Fibroblast of lung (primary cell): ENCODE data around the gene BTRC. TPM values are rescaled to one million over a fixed set of nuclear protein-coding genes. Genes with fewer than 3 reads are reported as not detected.

Source experiments
- DNase-seq, 2 donors: peaks; one replicate each; pipeline versions ENCODE4 v3.0.0 to v3.0.0-alpha.2; 2010; ENCODE audit warnings: low read depth in 2 of 2
- H2AFZ ChIP-seq: 2 replicates; pipeline ENCODE4 v1.5.1; 2012; ENCODE audit warnings: low read length, control low read depth, inconsistent platforms
- H3K27ac ChIP-seq: 2 replicates; pipeline ENCODE4 v1.5.1; 2011; ENCODE audit warnings: low read length, control low read depth; ENCODE audit not compliant: insufficient read depth
- H3K27me3 ChIP-seq: 2 replicates; pipeline ENCODE4 v1.5.1; 2011; ENCODE audit warnings: mild to moderate bottlenecking, low read length; ENCODE audit not compliant: control insufficient read depth, insufficient read depth
- H3K36me3 ChIP-seq: 2 replicates; pipeline ENCODE4 v1.5.1; 2011; ENCODE audit warnings: low read length; ENCODE audit not compliant: control insufficient read depth, insufficient read depth
- H3K4me1 ChIP-seq: 2 replicates; pipeline ENCODE4 v1.5.1; 2011; ENCODE audit warnings: low read length; ENCODE audit not compliant: control insufficient read depth, insufficient read depth; ENCODE audit errors: extremely low read depth
- H3K4me2 ChIP-seq: 2 replicates; pipeline ENCODE4 v1.5.1; 2011; ENCODE audit warnings: low read length, control low read depth; ENCODE audit not compliant: insufficient read depth; ENCODE audit errors: extremely low read depth
- H3K4me3 ChIP-seq, 4 experiments: fragments of 200-600 bp in 1 of 4; sonication (generic) in 1 of 4; replicated peaks in 1 of 4; 2 replicates each; pipeline ENCODE4 v1.5.1; 2011 to 2016; ENCODE audit warnings: low read length in 4 of 4, low read depth in 3 of 4, mild to moderate bottlenecking in 3 of 4, control low read depth in 2 of 4, inconsistent platforms in 1 of 4, mixed read lengths in 1 of 4; ENCODE audit not compliant: insufficient read depth in 1 of 4; ENCODE audit errors: control extremely low read depth in 1 of 4
- H3K79me2 ChIP-seq: 2 replicates; pipeline ENCODE4 v1.5.1; 2012; ENCODE audit warnings: mild to moderate bottlenecking, low read length, inconsistent platforms; ENCODE audit not compliant: control insufficient read depth, insufficient read depth
- H3K9ac ChIP-seq: 2 replicates; pipeline ENCODE4 v1.5.1; 2011; ENCODE audit warnings: mild to moderate bottlenecking, low read length, control low read depth; ENCODE audit not compliant: insufficient read depth
- H3K9me3 ChIP-seq: 2 replicates; pipeline ENCODE4 v1.5.1; 2012; ENCODE audit warnings: low read depth, low read length; ENCODE audit not compliant: control insufficient read depth, insufficient read depth
- H4K20me1 ChIP-seq: 2 replicates; pipeline ENCODE4 v1.5.1; 2011; ENCODE audit warnings: low read length; ENCODE audit not compliant: control insufficient read depth, insufficient read depth; ENCODE audit errors: extremely low read depth
- CTCF ChIP-seq, 2 donors: IDR thresholded peaks in 1 of 2; conservative IDR thresholded peaks in 1 of 2; 1 replicate in 1 of 2; 2 replicates in 1 of 2; pipeline ENCODE4 v1.5.1; 2011 to 2012; ENCODE audit warnings: low read length in 2 of 2, control low read depth in 1 of 2, inconsistent platforms in 1 of 2, low read depth in 1 of 2, mild to moderate bottlenecking in 1 of 2
- EZH2 ChIP-seq: IDR thresholded peaks from 2 replicates; pipeline ENCODE4 v1.5.1; 2012; ENCODE audit warnings: low read length, control low read depth, mild to moderate bottlenecking; ENCODE audit errors: missing control alignments
- polyA plus RNA-seq, 2 donors: library from polyadenylated mRNA; depleted of rRNA in 1 of 2; stranded (reverse) in 1 of 2; unstranded in 1 of 2; fragments of >200 nt; gene quantifications; 2 replicates each; pipeline ENCODE4 v1.2.1, GENCODE V29; 2011 to 2012; ENCODE audit warnings: missing spikeins in 1 of 2
- total RNA-seq: library from RNA; depleted of rRNA; stranded (reverse); fragments of >200 nt; gene quantifications from 2 replicates; pipeline ENCODE4 v1.2.1, GENCODE V29; 2014

The BTRC gene
- total and polyA plus RNA-seq, 2 donors (not counting 1 experiment from before 2014, with no cell fraction given), result 9.2 to 10.9 TPM

GRCh38 chr10:101578192-101578591, 224.2 kb downstream of the BTRC start:
- H3K4me3 ChIP-seq, result no peak overlapping the region

DNA sequence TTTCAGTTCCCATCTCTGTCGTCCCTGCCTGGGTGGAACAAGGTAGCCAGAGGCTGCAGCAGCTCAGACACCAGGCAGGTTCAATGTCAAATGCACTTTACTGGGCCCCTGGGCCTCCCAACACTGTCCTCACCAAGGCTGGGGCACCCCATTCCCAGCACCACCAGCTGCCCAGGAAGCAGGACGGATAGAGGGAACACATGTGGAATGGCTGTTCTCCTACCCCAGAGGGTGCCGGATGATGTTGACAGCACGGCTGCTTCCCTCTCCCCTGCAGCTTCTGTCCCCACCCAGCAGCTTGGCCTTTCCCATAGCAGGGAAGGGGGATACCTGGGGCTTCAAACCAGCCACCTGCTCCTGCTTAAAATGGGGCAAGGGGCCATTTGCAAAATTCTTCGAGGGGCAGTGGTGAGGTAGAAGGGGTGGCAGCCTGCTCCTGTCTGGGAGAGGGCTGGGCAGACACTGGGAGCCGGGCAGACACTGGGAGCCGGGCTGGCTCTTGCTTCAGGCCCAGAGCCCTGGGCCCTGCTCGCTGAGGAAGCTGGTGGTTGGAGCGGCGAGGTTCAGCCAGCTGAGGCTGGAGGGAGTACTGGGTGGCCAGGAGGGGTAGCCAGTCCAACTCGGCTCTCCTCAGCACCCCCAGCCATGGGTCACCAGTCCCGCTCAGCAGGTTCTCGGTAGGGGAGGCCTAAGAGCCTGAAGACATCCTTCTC, 225.0 kb downstream of the BTRC start:
- H3K27ac ChIP-seq, result no peak overlapping the region
- H3K4me1 ChIP-seq, result no peaks in the 10 kb centered on the region
- H3K79me2 ChIP-seq, result no peaks in the 10 kb centered on the region
- TF ChIP-seq CTCF (conservative IDR thresholded peaks at IDR 0.05 in 1 of 2, IDR thresholded peaks at IDR 0.05 in 1 of 2; ENCODE audit: low read depth in 1 of 2, low read length in 2 of 2), result no peak
- TF ChIP-seq EZH2, result no peak
- H2AFZ ChIP-seq, result no peak overlapping the region
- H3K9me3 ChIP-seq, result no peaks in the 10 kb centered on the region
- DNase-seq, result no peak
- H3K4me3 ChIP-seq, result no peak overlapping the region
- no peaks in the 10 kb centered on the region for H3K27me3 ChIP-seq
- H4K20me1 ChIP-seq, result no peaks in the 10 kb centered on the region
- H3K4me2 ChIP-seq, result no peak overlapping the region
- no peak overlapping the region for H3K9ac ChIP-seq
- H3K36me3 ChIP-seq, result peaks cover 13% of the 10 kb centered on the region

More at GRCh38 chr10:101578192-101578591, 224.2 kb downstream of the BTRC start:
- TF ChIP-seq CTCF (conservative IDR thresholded peaks at IDR 0.05 in 1 of 2, IDR thresholded peaks at IDR 0.05 in 1 of 2; ENCODE audit: low read depth in 1 of 2, low read length in 2 of 2), result no peak
- no peak for TF ChIP-seq EZH2
- Histone ChIP-seq H3K27ac (no peak overlapping the region), H3K9me3 (no peaks in the 10 kb centered on the region), H3K4me1 (no peaks in the 10 kb centered on the region), H2AFZ (no peak overlapping the region), H3K36me3 (peaks cover 11% of the 10 kb centered on the region), H3K27me3 (no peaks in the 10 kb centered on the region), H3K9ac (no peak overlapping the region), H3K4me2 (no peak overlapping the region), H3K79me2 (no peaks in the 10 kb centered on the region), H4K20me1 (no peaks in the 10 kb centered on the region)
- no peak for DNase-seq

DNA sequence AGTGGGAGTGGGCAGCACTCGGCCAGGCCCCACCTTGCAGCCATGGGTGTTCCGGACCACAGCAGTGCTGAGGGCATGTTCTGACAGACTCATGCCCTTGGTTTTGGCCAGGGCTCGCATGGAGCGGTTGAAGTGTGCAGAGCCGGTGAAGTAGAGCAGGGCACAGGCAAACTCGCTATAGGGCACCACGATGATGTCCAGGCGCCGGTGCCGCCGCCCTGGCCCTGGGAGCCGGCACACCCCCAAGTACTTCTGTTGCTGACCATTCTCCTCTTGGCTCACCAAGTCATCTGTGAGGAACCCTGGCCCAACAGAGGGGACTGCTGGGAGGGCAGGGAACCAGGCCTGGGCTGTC, 225.5 kb downstream of the BTRC start:
- no peak overlapping the region for H2AFZ ChIP-seq
- H3K9ac ChIP-seq, result no peak overlapping the region
- H3K27ac ChIP-seq, result no peak overlapping the region
- DNase-seq, result no peak
- no peak overlapping the region for H3K4me3 ChIP-seq
- H3K79me2 ChIP-seq, result no peaks in the 10 kb centered on the region
- no peaks in the 10 kb centered on the region for H3K27me3 ChIP-seq
- no peaks in the 10 kb centered on the region for H3K4me1 ChIP-seq
- H3K9me3 ChIP-seq, result no peaks in the 10 kb centered on the region
- no peak overlapping the region for H3K4me2 ChIP-seq
- TF ChIP-seq CTCF (conservative IDR thresholded peaks at IDR 0.05 in 1 of 2, IDR thresholded peaks at IDR 0.05 in 1 of 2; ENCODE audit: low read depth in 1 of 2, low read length in 2 of 2), result no peak
- TF ChIP-seq EZH2, result no peak
- H3K36me3 ChIP-seq, result peaks cover 14% of the 10 kb centered on the region
- H4K20me1 ChIP-seq, result no peaks in the 10 kb centered on the region
